HepG2 (cell line): Measurements from ENCODE around the gene ARX.

ENCODE experiments used
- MLXIP ChIP-seq: sonication (generic); formaldehyde crosslinking; IDR thresholded peaks from 2 replicates; pipeline ENCODE4 v1.9.0; 2021; ENCODE audit warnings: missing genetic modification reagents, borderline replicate concordance
- POLR2AphosphoS5 ChIP-seq: IDR thresholded peaks from 2 replicates; pipeline ENCODE4 v1.6.1; 2012; ENCODE audit warnings: low read depth, low read length
- SMC3 ChIP-seq: IDR thresholded peaks from 2 replicates; pipeline ENCODE4 v1.6.1; 2011; ENCODE audit warnings: low read length, improper control_type of control experiment
- TF ChIP-seq, protein P1 (sequence below): sonication (generic); formaldehyde crosslinking; IDR thresholded peaks from 2 replicates; pipeline ENCODE4 v1.4.0; 2020; ENCODE audit warnings: missing genetic modification reagents

DNA sequence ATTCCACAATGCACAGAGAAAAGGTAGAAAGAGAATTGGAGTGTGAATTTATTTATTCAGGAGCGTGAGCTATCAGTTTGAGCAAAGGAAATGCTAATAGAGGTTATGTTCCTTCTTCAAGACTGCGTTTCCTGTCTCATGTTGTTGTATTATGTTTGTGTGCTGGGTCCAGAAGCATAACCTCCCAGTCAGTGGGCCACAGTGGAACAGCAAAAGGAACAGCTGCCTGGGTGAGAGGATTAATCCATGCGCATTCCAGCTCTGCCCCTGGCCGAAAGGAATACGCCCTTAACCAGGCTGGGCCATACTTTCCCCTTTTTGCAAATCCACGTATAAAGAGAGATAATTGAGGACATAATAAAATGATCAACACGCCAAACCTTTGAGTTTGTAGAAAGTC lies 32.4 kb upstream of the ARX start:
- TF ChIP-seq, protein P1, sequence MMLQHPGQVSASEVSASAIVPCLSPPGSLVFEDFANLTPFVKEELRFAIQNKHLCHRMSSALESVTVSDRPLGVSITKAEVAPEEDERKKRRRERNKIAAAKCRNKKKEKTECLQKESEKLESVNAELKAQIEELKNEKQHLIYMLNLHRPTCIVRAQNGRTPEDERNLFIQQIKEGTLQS (CRISPR knock-in tag): no peak
- no peak for TF ChIP-seq MLXIP (CRISPR knock-in tag)
- no peak for TF ChIP-seq SMC3
- TF ChIP-seq POLR2AphosphoS5: no peak
